DOHH2 (cell line): ENCODE measurements around the gene TPPP2.

ENCODE experiments used
- H3F3A ChIP-seq: fragments of 200-600 bp; sonication (generic), shearing (Covaris generic); 2 replicates; pipeline ENCODE4 v1.6.0; 2016; ENCODE audit warnings: antibody characterized with exemption, mild to moderate bottlenecking; ENCODE audit not compliant: control insufficient read depth, insufficient read depth
- H3K27ac ChIP-seq: fragments of 200-600 bp; sonication (generic); 2 replicates; pipeline ENCODE4 v1.5.1; 2014; ENCODE audit warnings: low read depth, mild to moderate bottlenecking, low read length, moderate library complexity
- H3K27me3 ChIP-seq: fragments of 200-600 bp; sonication (generic); 2 replicates; pipeline ENCODE4 v1.6.1; 2014; ENCODE audit warnings: mild to moderate bottlenecking, low read length, mixed read lengths; ENCODE audit not compliant: control insufficient read depth
- H3K36me3 ChIP-seq: fragments of 200-600 bp; sonication (generic); 2 replicates; pipeline ENCODE4 v1.6.1; 2014; ENCODE audit warnings: mild to moderate bottlenecking, low read length, moderate library complexity, mixed read lengths; ENCODE audit not compliant: control insufficient read depth
- H3K4me1 ChIP-seq: fragments of 200-600 bp; sonication (generic); 2 replicates; pipeline ENCODE4 v1.6.1; 2014; ENCODE audit warnings: mild to moderate bottlenecking, low read length, mixed read lengths; ENCODE audit not compliant: control insufficient read depth
- H3K4me2 ChIP-seq: fragments of 200-600 bp; sonication (generic); 2 replicates; pipeline ENCODE4 v1.6.0; 2014; ENCODE audit warnings: mild to moderate bottlenecking, low read length, moderate library complexity
- H3K4me3 ChIP-seq: fragments of 200-600 bp; sonication (generic); 2 replicates; pipeline ENCODE4 v1.5.1; 2014; ENCODE audit warnings: mild to moderate bottlenecking, low read length, mixed read lengths
- H3K79me2 ChIP-seq: fragments of 200-600 bp; sonication (generic); 2 replicates; pipeline ENCODE4 v1.6.1; 2014; ENCODE audit warnings: mild to moderate bottlenecking, low read length, mixed read lengths; ENCODE audit not compliant: control insufficient read depth
- H3K9me2 ChIP-seq: fragments of 200-600 bp; sonication (generic); replicated peaks from 2 replicates; pipeline ENCODE4 v1.6.1; 2014; ENCODE audit warnings: mild to moderate bottlenecking, low read length, mixed read lengths; ENCODE audit not compliant: control insufficient read depth
- H3K9me3 ChIP-seq: fragments of 200-600 bp; sonication (generic); 2 replicates; pipeline ENCODE4 v1.6.1; 2014; ENCODE audit warnings: antibody characterized with exemption, low read length, mixed read lengths; ENCODE audit not compliant: control insufficient read depth, insufficient read depth
- H4K20me1 ChIP-seq: fragments of 200-600 bp; sonication (generic); 2 replicates; pipeline ENCODE4 v1.6.0; 2014; ENCODE audit warnings: low read depth, mild to moderate bottlenecking, antibody characterized with exemption, low read length, moderate library complexity; ENCODE audit not compliant: control insufficient read depth, insufficient read depth
- CTCF ChIP-seq: fragments of 200-600 bp; sonication (generic); IDR thresholded peaks from one replicate; pipeline ENCODE4 v1.5.1; 2014; ENCODE audit warnings: antibody characterized with exemption, mild to moderate bottlenecking, low read depth, low read length; ENCODE audit not compliant: poor library complexity, severe bottlenecking
- EZH2phosphoT487 ChIP-seq: fragments of 200-600 bp; sonication (generic); IDR thresholded peaks from 2 replicates; pipeline ENCODE4 v1.6.1; 2017; ENCODE audit warnings: borderline replicate concordance, mild to moderate bottlenecking, antibody characterized with exemption, low read length, moderate library complexity, mixed read lengths

Gene TPPP2

GRCh38 chr14:21011136-21011535 is 18.9 kb upstream of the TPPP2 start:
- no peaks in the 10 kb centered on the region for H3K4me1 ChIP-seq
- no peak overlapping the region for H3K4me2 ChIP-seq
- no peaks in the 10 kb centered on the region for H3K9me2 ChIP-seq
- no peaks in the 10 kb centered on the region for H4K20me1 ChIP-seq
- H3K9me3 ChIP-seq, result no peaks in the 10 kb centered on the region
- H3K27ac ChIP-seq, result no peak overlapping the region
- TF ChIP-seq EZH2phosphoT487, result no peak
- no peak for TF ChIP-seq CTCF
- H3K36me3 ChIP-seq, result no peaks in the 10 kb centered on the region
- H3K79me2 ChIP-seq, result no peaks in the 10 kb centered on the region
- H3K4me3 ChIP-seq, result no peak overlapping the region
- H3K27me3 ChIP-seq, result peaks cover 16% of the 10 kb centered on the region
- H3F3A ChIP-seq, result no peaks in the 10 kb centered on the region

- no peaks in the 10 kb centered on the region for H3K4me1 ChIP-seq
- no peaks in the 10 kb centered on the region for H3K36me3 ChIP-seq
- no peaks in the 10 kb centered on the region for H3K9me3 ChIP-seq
- H3K79me2 ChIP-seq, result no peaks in the 10 kb centered on the region
- peaks cover 21% of the 10 kb centered on the region for H3K27me3 ChIP-seq
- TF ChIP-seq EZH2phosphoT487 (no peak), CTCF (peak; percentile 90)
- H4K20me1 ChIP-seq, result no peaks in the 10 kb centered on the region
- H3F3A ChIP-seq, result no peaks in the 10 kb centered on the region
- H3K4me3 ChIP-seq, result no peak overlapping the region
- H3K27ac ChIP-seq, result no peak overlapping the region
- no peaks in the 10 kb centered on the region for H3K9me2 ChIP-seq
- no peak overlapping the region for H3K4me2 ChIP-seq
These were observed 15.2 kb upstream of the TPPP2 start for GRCh38 chr14:21014761-21015190.

- Histone ChIP-seq H3K27ac (no peak overlapping the region), H3K27me3 (peaks cover 21% of the 10 kb centered on the region), H3K9me2 (no peaks in the 10 kb centered on the region), H3K4me3 (no peak overlapping the region), H3K4me2 (no peak overlapping the region), H3F3A (no peaks in the 10 kb centered on the region), H3K79me2 (no peaks in the 10 kb centered on the region), H3K4me1 (no peaks in the 10 kb centered on the region), H3K9me3 (no peaks in the 10 kb centered on the region), H3K36me3 (no peaks in the 10 kb centered on the region), H4K20me1 (no peaks in the 10 kb centered on the region)
- TF ChIP-seq CTCF (no peak), EZH2phosphoT487 (no peak)
These were observed 14.7 kb upstream of the TPPP2 start for GRCh38 chr14:21015312-21015711.
